HG02798 (cell line): Measurements from ENCODE around the gene ALDH2.
"Not testable (repeated sequence)": the region's sequence is repeated elsewhere in the genome, so short reads cannot be mapped to it uniquely, and the experiment has no call there.

Source experiments
- ATAC-seq: cut with Tn5 transposase; IDR thresholded peaks from one replicate; pipeline ENCODE4 v1.9.1; 2021; ENCODE audit warnings: mild to moderate bottlenecking; ENCODE audit not compliant: unreplicated experiment, poor library complexity

The ALDH2 gene

GRCh38 chr12:111757361-111758119 lies 9.2 kb upstream of the ALDH2 start:
- no peak for ATAC-seq

GRCh38 chr12:111758120-111758561 lies 8.6 kb upstream of the ALDH2 start:
- no peak for ATAC-seq

GRCh38 chr12:111759271-111759670 lies 7.5 kb upstream of the ALDH2 start:
- no peak for ATAC-seq

GRCh38 chr12:111759991-111760390 lies 6.7 kb upstream of the ALDH2 start:
- no peak for ATAC-seq

GRCh38 chr12:111761099-111761498 lies 5.6 kb upstream of the ALDH2 start:
- peak; percentile 53 for ATAC-seq

GRCh38 chr12:111761706-111762105 lies 5.0 kb upstream of the ALDH2 start:
- ATAC-seq = no peak

GRCh38 chr12:111763552-111763951 lies 3.2 kb upstream of the ALDH2 start:
- ATAC-seq = not testable (repeated sequence)

GRCh38 chr12:111764120-111764821 lies 2.5 kb upstream of the ALDH2 start:
- ATAC-seq = peak; percentile 41

GRCh38 chr12:111767362-111768158 lies 827 bp downstream of the ALDH2 start:
- ATAC-seq = no peak

- ATAC-seq = no peak
Measured at GRCh38 chr12:111768159-111768895, 1.6 kb downstream of the ALDH2 start.

GRCh38 chr12:111769599-111769998 lies 2.9 kb downstream of the ALDH2 start:
- ATAC-seq = no peak

- peak; percentile 61 for ATAC-seq
Measured at GRCh38 chr12:111773801-111774551, 7.2 kb downstream of the ALDH2 start.

- ATAC-seq = peak; percentile 70
Measured at GRCh38 chr12:111775205-111776193, 8.8 kb downstream of the ALDH2 start.

- no peak for ATAC-seq
Measured at GRCh38 chr12:111776836-111777344, 10.2 kb downstream of the ALDH2 start.

- no peak for ATAC-seq
Measured at GRCh38 chr12:111777345-111778045, 10.8 kb downstream of the ALDH2 start.

- ATAC-seq = no peak
Measured at GRCh38 chr12:111780166-111780565, 13.4 kb downstream of the ALDH2 start.

GRCh38 chr12:111780615-111781014 lies 13.9 kb downstream of the ALDH2 start:
- no peak for ATAC-seq
